ENCODE measurements around the gene TASOR2.

The TASOR2 gene

DNA sequence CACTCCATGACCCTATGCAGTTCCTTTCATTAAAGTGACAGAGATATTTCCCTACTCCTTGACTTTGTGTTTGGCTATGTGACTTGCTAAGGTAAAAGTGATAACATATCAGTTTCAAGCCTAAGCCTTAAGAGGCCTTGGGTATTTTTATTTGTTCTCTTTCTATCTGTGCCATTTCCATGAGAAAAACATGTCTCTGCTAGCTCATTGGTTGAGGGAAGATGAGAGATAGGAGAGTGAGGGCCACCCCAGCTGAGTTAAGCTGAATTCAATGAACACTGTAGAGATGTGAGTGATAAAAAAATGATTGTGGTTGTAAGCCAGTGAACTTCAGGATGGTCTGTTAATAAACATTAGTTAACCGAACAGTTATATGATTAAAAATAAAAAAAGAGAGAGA, 13.4 kb downstream of the TASOR2 start:
- TF ChIP-seq EZH2 (IDR thresholded peaks at IDR 0.05) (no peak), POLR2AphosphoS5 (IDR thresholded peaks at IDR 0.05; ENCODE audit: borderline replicate concordance, low read depth, low read length) (no peak), FOXP2 (optimal IDR thresholded peaks at IDR 0.05; ENCODE audit: control extremely low read depth, extremely low read length, insufficient read depth) (no peak)
- Histone ChIP-seq H3K36me3 (ENCODE audit: insufficient read depth, low read length) (no peaks in the 10 kb centered on the region), H3K27ac (no peak overlapping the region), H3K9ac (ENCODE audit: insufficient read length) (no peak overlapping the region), H3K9me3 (ENCODE audit: low read depth, low read length) (no peaks in the 10 kb centered on the region), H3K4me3 (no peak overlapping the region)
- DNase-seq (ENCODE audit: low read depth, low spot score) = no peak

DNA sequence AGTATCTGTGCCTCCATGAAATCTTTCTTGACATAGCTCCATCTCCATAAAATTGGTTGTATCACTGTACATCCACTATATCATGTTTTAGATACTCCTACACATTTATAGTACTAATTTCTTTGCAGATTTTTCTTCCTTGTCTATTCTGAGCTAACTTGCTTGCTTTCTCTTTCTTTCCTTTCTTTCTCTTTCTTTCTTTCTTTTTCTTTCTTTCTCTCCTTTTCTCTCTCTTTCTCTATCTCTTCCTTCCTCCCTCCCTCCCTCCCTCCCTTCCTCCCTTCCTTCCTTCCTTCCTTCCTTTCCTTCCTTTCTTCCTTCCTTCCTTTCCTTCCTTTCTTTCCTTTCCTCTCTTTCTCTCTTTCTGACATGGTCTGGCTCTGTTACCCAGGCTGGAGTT, 23.7 kb downstream of the TASOR2 start:
- Histone ChIP-seq H3K9ac (ENCODE audit: insufficient read length) (no peak overlapping the region), H3K4me3 (no peak overlapping the region), H3K27ac (no peak overlapping the region), H3K36me3 (ENCODE audit: insufficient read depth, low read length) (no peaks in the 10 kb centered on the region), H3K9me3 (ENCODE audit: low read depth, low read length) (no peaks in the 10 kb centered on the region)
- TF ChIP-seq FOXP2 (optimal IDR thresholded peaks at IDR 0.05; ENCODE audit: control extremely low read depth, extremely low read length, insufficient read depth) (no peak), EZH2 (IDR thresholded peaks at IDR 0.05) (no peak), POLR2AphosphoS5 (IDR thresholded peaks at IDR 0.05; ENCODE audit: borderline replicate concordance, low read depth, low read length) (no peak)
- no peak for DNase-seq (ENCODE audit: low read depth, low spot score)

GRCh38 chr10:5709865-5710264, 25.2 kb downstream of the TASOR2 start:
- TF ChIP-seq POLR2AphosphoS5 (IDR thresholded peaks at IDR 0.05; ENCODE audit: borderline replicate concordance, low read depth, low read length) (no peak), FOXP2 (optimal IDR thresholded peaks at IDR 0.05; ENCODE audit: control extremely low read depth, extremely low read length, insufficient read depth) (no peak), EZH2 (IDR thresholded peaks at IDR 0.05) (no peak)
- no peaks in the 10 kb centered on the region for H3K36me3 ChIP-seq (ENCODE audit: insufficient read depth, low read length)
- peak overlapping the region; percentile 42; the same call in 1 of the 2 replicates for H3K27ac ChIP-seq
- H3K9ac ChIP-seq (ENCODE audit: insufficient read length) = no peak overlapping the region
- H3K9me3 ChIP-seq (ENCODE audit: low read depth, low read length) = no peaks in the 10 kb centered on the region
- H3K4me3 ChIP-seq = no peak overlapping the region
- DNase-seq (ENCODE audit: low read depth, low spot score) = no peak

- H3K9ac ChIP-seq (ENCODE audit: insufficient read length) = no peak overlapping the region
- H3K27ac ChIP-seq = no peak overlapping the region
- H3K9me3 ChIP-seq (ENCODE audit: low read depth, low read length) = no peaks in the 10 kb centered on the region
- H3K4me3 ChIP-seq = no peak overlapping the region
- no peak for DNase-seq (ENCODE audit: low read depth, low spot score)
- H3K36me3 ChIP-seq (ENCODE audit: insufficient read depth, low read length) = no peaks in the 10 kb centered on the region
- TF ChIP-seq EZH2 (IDR thresholded peaks at IDR 0.05) = no peak
- TF ChIP-seq FOXP2 (optimal IDR thresholded peaks at IDR 0.05; ENCODE audit: control extremely low read depth, extremely low read length, insufficient read depth) = no peak
- no peak for TF ChIP-seq POLR2AphosphoS5 (IDR thresholded peaks at IDR 0.05; ENCODE audit: borderline replicate concordance, low read depth, low read length)
Observed at GRCh38 chr10:5710859-5711258, 26.2 kb downstream of the TASOR2 start.

DNA sequence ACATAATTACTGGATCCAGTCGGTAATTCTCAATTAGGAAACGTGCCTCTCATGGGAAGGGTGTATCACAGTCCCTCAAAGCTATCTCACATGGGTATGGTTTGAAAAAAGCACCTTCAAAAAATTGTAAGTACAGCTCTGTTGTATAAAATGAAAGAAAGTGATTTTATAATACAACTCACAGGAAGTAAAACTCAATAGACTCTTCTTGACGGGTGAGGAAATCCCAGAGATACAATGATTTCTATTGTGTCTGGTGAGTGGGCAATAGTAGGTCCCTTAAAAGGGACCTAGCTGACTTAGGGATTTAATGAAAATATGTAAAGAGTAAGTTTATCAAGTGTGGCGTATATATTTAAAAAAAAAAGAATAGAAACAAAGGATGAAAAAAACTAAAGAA, 27.0 kb downstream of the TASOR2 start:
- H3K4me3 ChIP-seq = no peak overlapping the region
- H3K9ac ChIP-seq (ENCODE audit: insufficient read length) = no peak overlapping the region
- TF ChIP-seq EZH2 (IDR thresholded peaks at IDR 0.05) (no peak), POLR2AphosphoS5 (IDR thresholded peaks at IDR 0.05; ENCODE audit: borderline replicate concordance, low read depth, low read length) (no peak), FOXP2 (optimal IDR thresholded peaks at IDR 0.05; ENCODE audit: control extremely low read depth, extremely low read length, insufficient read depth) (no peak)
- no peaks in the 10 kb centered on the region for H3K9me3 ChIP-seq (ENCODE audit: low read depth, low read length)
- no peak overlapping the region for H3K27ac ChIP-seq
- no peak for DNase-seq (ENCODE audit: low read depth, low spot score)
- H3K36me3 ChIP-seq (ENCODE audit: insufficient read depth, low read length) = no peaks in the 10 kb centered on the region

GRCh38 chr10:5719546-5719945, 34.9 kb downstream of the TASOR2 start:
- no peaks in the 10 kb centered on the region for H3K9me3 ChIP-seq (ENCODE audit: low read depth, low read length)
- H3K4me3 ChIP-seq = no peak overlapping the region
- no peak for TF ChIP-seq FOXP2 (optimal IDR thresholded peaks at IDR 0.05; ENCODE audit: control extremely low read depth, extremely low read length, insufficient read depth)
- no peak for TF ChIP-seq EZH2 (IDR thresholded peaks at IDR 0.05)
- TF ChIP-seq POLR2AphosphoS5 (IDR thresholded peaks at IDR 0.05; ENCODE audit: borderline replicate concordance, low read depth, low read length) = no peak

DNA sequence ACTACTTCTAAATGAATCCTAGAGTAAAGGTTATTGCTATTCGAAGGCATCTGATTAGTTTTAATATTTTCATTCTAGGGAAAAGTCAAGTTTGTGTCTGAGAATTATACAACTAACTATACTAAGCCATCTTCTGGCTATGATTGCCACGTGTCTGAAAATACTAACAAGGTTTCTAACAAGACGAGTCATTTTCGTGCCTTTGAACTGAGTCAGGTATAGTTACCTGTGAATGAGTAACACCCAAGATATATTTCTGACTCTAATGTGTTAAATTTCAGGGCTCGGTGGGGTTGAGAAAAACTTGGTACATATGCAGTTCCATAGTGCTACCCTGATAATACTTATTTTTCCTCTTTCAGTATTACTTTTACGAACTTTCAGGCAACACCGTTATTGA, 35.5 kb downstream of the TASOR2 start:
- 0 out of 2 replicates have a peak, but pooled peaks cover 3% of the 10 kb centered on the region for H3K36me3 ChIP-seq (ENCODE audit: insufficient read depth, low read length)
- no peak overlapping the region for H3K27ac ChIP-seq
- no peak for DNase-seq (ENCODE audit: low read depth, low spot score)
- no peak overlapping the region for H3K4me3 ChIP-seq
- H3K9me3 ChIP-seq (ENCODE audit: low read depth, low read length) = no peaks in the 10 kb centered on the region
- H3K9ac ChIP-seq (ENCODE audit: insufficient read length) = no peak overlapping the region
- no peak for TF ChIP-seq POLR2AphosphoS5 (IDR thresholded peaks at IDR 0.05; ENCODE audit: borderline replicate concordance, low read depth, low read length)
- no peak for TF ChIP-seq EZH2 (IDR thresholded peaks at IDR 0.05)
- TF ChIP-seq FOXP2 (optimal IDR thresholded peaks at IDR 0.05; ENCODE audit: control extremely low read depth, extremely low read length, insufficient read depth) = no peak

More at GRCh38 chr10:5719546-5719945, 34.9 kb downstream of the TASOR2 start:
- Histone ChIP-seq H3K27ac (no peak overlapping the region), H3K9ac (ENCODE audit: insufficient read length) (no peak overlapping the region), H3K36me3 (ENCODE audit: insufficient read depth, low read length) (0 out of 2 replicates have a peak, but pooled peaks cover 3% of the 10 kb centered on the region)
- DNase-seq (ENCODE audit: low read depth, low spot score) = no peak

DNA sequence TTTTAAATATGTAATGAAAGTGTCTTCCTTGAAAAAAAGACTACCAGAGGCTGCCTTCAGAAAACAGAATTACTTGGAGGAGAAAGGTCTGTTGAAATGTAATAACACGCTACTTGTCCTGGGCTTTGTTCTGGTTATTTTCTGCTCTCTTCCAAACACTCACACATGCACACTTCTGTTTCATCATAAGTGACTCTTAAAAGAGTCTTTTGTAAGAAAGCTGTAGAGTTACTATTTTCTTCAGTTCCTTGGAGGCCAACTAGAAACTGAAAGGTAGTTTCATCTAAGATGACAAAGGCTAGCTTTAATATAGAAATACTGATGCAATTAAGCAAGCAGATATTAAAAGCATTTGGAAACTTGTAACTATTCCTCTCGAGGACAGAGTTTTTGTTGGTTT, 39.1 kb downstream of the TASOR2 start:
- no peaks in the 10 kb centered on the region for H3K9me3 ChIP-seq (ENCODE audit: low read depth, low read length)

GRCh38 chr10:5730766-5731165, 46.1 kb downstream of the TASOR2 start:
- Histone ChIP-seq H3K27ac (no peak overlapping the region), H3K9me3 (ENCODE audit: low read depth, low read length) (no peaks in the 10 kb centered on the region), H3K36me3 (ENCODE audit: insufficient read depth, low read length) (peaks cover 13% of the 10 kb centered on the region; the same call in 1 of the 2 replicates), H3K9ac (ENCODE audit: insufficient read length) (no peak overlapping the region), H3K4me3 (no peak overlapping the region)
- TF ChIP-seq FOXP2 (optimal IDR thresholded peaks at IDR 0.05; ENCODE audit: control extremely low read depth, extremely low read length, insufficient read depth) (no peak), POLR2AphosphoS5 (IDR thresholded peaks at IDR 0.05; ENCODE audit: borderline replicate concordance, low read depth, low read length) (no peak), EZH2 (IDR thresholded peaks at IDR 0.05) (no peak)
- DNase-seq (ENCODE audit: low read depth, low spot score) = no peak

More for the DNA sequence above, 39.1 kb downstream of the TASOR2 start:
- DNase-seq (ENCODE audit: low read depth, low spot score) = no peak
- TF ChIP-seq FOXP2 (optimal IDR thresholded peaks at IDR 0.05; ENCODE audit: control extremely low read depth, extremely low read length, insufficient read depth) (no peak), EZH2 (IDR thresholded peaks at IDR 0.05) (no peak), POLR2AphosphoS5 (IDR thresholded peaks at IDR 0.05; ENCODE audit: borderline replicate concordance, low read depth, low read length) (no peak)
- Histone ChIP-seq H3K36me3 (ENCODE audit: insufficient read depth, low read length) (0 out of 2 replicates have a peak, but pooled peaks cover 6% of the 10 kb centered on the region), H3K9ac (ENCODE audit: insufficient read length) (no peak overlapping the region), H3K4me3 (no peak overlapping the region), H3K27ac (no peak overlapping the region)
